ENCODE measurements around the gene RWDD4. TPM values are rescaled to one million over a fixed set of nuclear protein-coding genes. Genes with fewer than 3 reads are reported as not detected.

RWDD4 gene
- 25.4 and 31.5 TPM in 2 replicates for total RNA-seq

DNA sequence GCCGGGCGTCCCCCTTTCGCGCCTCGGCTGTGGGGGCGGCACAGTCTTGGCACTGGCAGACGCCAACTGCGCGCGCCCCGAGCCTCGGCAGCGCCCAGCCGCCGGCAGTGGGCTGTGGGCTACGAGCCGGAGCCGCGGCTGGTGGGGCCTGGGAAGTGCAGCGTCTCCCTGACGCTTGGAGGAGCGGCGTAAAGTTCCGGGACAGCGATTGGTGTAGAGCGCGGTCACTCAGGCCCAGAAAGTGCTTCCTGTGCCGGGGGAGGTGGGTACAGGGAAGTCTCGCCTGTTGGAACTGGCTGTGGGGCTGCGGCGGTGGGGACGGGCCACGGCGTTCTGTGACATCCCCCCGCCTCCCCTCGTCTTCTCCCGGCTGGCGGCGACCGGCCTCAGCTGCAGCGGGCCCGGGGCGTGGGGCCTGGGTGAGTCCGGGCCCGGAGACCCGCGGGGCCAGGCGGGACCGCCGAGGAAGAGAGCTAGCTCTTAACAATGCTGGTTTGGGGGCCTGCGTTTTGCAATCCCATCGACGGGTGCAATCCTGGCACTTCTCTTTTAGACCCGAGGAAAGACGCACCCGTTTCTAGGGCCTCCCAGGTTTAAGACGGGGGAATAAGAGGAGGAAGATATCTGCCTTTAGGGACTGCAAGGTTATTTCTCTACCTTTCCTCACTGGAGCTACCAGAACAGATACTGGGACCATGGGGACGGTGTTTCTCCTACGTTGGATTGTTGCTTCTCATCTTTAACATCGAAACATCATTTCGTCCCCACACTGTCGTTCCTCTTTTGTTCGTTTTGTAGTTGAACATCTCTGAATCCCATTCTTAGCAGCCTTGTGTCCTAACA lies at the start of gene RWDD4, which contains the start of gene TRAPPC11:
TSS of gene RWDD4 (minus strand) at position 157 of the 843 bp plus-strand sequence. CDS start 233 bp downstream, outside the sequence.
TSS of gene TRAPPC11 (plus strand) at position 265 of the 843 bp plus-strand sequence. CDS start 4,575 bp downstream, outside the sequence.

Other genes starting within 250 kb of the RWDD4 start
- gene CDKN2AIP, start 214.5 kb downstream of the RWDD4 start, total RNA-seq: 11.2 and 14.0 TPM in 2 replicates
- 13.9 and 17.5 TPM in 2 replicates for gene ING2, start 154.1 kb downstream of the RWDD4 start, total RNA-seq
- gene TRAPPC11, start 108 bp upstream of the RWDD4 start, total RNA-seq: 27.0 and 28.7 TPM in 2 replicates
- gene STOX2, start 246.1 kb upstream of the RWDD4 start, total RNA-seq: 0.08 and 1.7 TPM in 2 replicates